Smooth muscle cell (in vitro differentiated cells): ENCODE results near the gene ARHGEF19. TPM values are rescaled to one million over a fixed set of nuclear protein-coding genes. Genes with fewer than 3 reads are reported as not detected.
A peak's percentile ranks its signal among the peaks of the same experiment; 100 is the strongest.

Source experiments
- DNase-seq: peaks from one replicate; lab custom pipeline; 2025; ENCODE audit not compliant: unreplicated experiment; lab: John Stamatoyannopoulos, UW
- H2AFZ ChIP-seq: fragments of 200-600 bp; sonication (generic); 2 replicates; pipeline ENCODE4 v1.6.0; 2016; ENCODE audit warnings: antibody characterized with exemption, low read depth, mild to moderate bottlenecking
- H3F3A ChIP-seq: fragments of 200-600 bp; sonication (generic); 2 replicates; pipeline ENCODE4 v1.6.0; 2017; ENCODE audit warnings: antibody characterized with exemption, low read depth
- H3K27ac ChIP-seq: fragments of 200-600 bp; sonication (generic); 2 replicates; pipeline ENCODE4 v1.5.1; 2016; ENCODE audit warnings: low read depth, mild to moderate bottlenecking
- H3K27me3 ChIP-seq: fragments of 200-600 bp; sonication (generic); 2 replicates; pipeline ENCODE4 v1.6.1; 2016; ENCODE audit warnings: low read depth, mild to moderate bottlenecking
- H3K36me3 ChIP-seq: fragments of 200-600 bp; sonication (generic); 2 replicates; pipeline ENCODE4 v1.5.1; 2016; ENCODE audit warnings: low read depth
- H3K4me1 ChIP-seq: fragments of 200-600 bp; sonication (generic); 2 replicates; pipeline ENCODE4 v1.5.1; 2016; ENCODE audit warnings: low read depth
- H3K4me2 ChIP-seq: fragments of 200-600 bp; sonication (generic); 2 replicates; pipeline ENCODE4 v1.6.0; 2016; ENCODE audit warnings: mild to moderate bottlenecking
- H3K4me3 ChIP-seq: fragments of 200-600 bp; sonication (generic); 2 replicates; pipeline ENCODE4 v1.5.1; 2016; ENCODE audit warnings: mild to moderate bottlenecking
- H3K79me2 ChIP-seq: fragments of 200-600 bp; sonication (generic); 2 replicates; pipeline ENCODE4 v1.6.0; 2016; ENCODE audit warnings: low read depth, mild to moderate bottlenecking
- H3K9ac ChIP-seq: fragments of 200-600 bp; sonication (generic); 2 replicates; pipeline ENCODE4 v1.6.0; 2016; ENCODE audit warnings: low read depth
- H3K9me3 ChIP-seq: fragments of 200-600 bp; sonication (generic); replicated peaks from 2 replicates; pipeline ENCODE4 v1.5.1; 2016; ENCODE audit warnings: low read depth
- H4K20me1 ChIP-seq: fragments of 200-600 bp; sonication (generic); 2 replicates; pipeline ENCODE4 v1.6.0; 2016; ENCODE audit warnings: low read depth
- CTCF ChIP-seq: fragments of 200-600 bp; sonication (generic); IDR thresholded peaks from 2 replicates; pipeline ENCODE4 v1.5.1; 2017; ENCODE audit warnings: borderline replicate concordance, mild to moderate bottlenecking, antibody characterized with exemption; ENCODE audit not compliant: insufficient read depth, poor library complexity, severe bottlenecking
- WGBS: methylation state at CpG from one replicate; pipeline ENCODE4 v1.1.7; 2016; ENCODE audit warnings: low lambda C conversion rate; 5-methylcytosine and 5-hydroxymethylcytosine counted together
- polyA plus RNA-seq: library from polyadenylated mRNA; unstranded; fragments of >200 nt; fragmentation: Nextera tagmentation; extraction: Ambion mirVana; gene quantifications from 2 replicates; pipeline ENCODE4 v1.2.1, GENCODE V29; 2016
- total RNA-seq: library from RNA; depleted of rRNA; stranded (reverse); fragments of >200 nt; gene quantifications from 2 replicates; pipeline ENCODE4 v1.2.3, GENCODE V29; 2014

Gene ARHGEF19
- total and polyA plus RNA-seq, 2 experiments from 2014 or later = 32.1 to 45.9 TPM

DNA sequence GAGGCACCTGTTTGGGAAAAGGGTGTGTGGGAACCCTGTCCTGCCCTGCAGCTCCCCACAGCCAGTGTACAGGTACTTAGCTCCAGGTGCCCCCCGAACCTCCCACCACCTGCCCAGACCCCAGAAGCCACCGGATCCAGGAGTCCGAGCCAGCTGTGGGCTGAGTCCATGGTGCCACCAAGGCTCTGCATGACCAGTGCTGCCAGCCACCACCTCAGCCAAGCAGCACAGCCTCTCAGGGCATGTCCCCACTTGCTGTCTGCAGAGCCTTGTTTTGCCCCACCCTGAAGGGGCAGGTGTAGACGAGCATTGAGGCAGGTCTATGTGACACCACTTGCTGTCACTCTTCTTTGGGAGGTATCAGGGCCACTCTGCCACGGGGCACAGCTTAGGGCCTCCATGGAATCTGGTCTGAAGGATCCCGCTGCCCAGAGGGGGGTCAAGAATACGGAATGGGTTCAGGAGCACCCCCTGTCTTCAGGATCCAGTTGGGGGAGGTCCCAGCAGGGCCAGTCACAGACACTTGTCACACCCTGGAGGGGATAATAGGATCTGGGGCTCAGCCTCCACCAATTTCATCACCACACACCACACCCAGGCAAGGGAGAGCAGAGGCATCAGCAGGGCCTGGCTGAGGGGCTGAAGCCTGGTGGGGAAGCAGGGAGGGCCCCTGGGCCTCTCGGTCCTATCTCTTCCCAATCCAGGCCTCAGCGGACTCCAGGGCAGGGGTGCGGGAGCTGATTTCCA lies 27.7 kb downstream of the ARHGEF19 start:
- no peak overlapping the region for H3K27ac ChIP-seq
- H3K27me3 ChIP-seq = no peaks in the 10 kb centered on the region
- no peak overlapping the region for H2AFZ ChIP-seq

GRCh38 chr1:16183765-16184556 lies 28.5 kb downstream of the ARHGEF19 start:
- H2AFZ ChIP-seq = no peak overlapping the region

More for the DNA sequence above, 27.7 kb downstream of the ARHGEF19 start:
- WGBS = 89% methylated on average over 10 of the region's 10 CpGs
- Histone ChIP-seq H3K4me3 (no peak overlapping the region), H4K20me1 (no peaks in the 10 kb centered on the region), H3K36me3 (no peaks in the 10 kb centered on the region), H3K9me3 (no peaks in the 10 kb centered on the region), H3K4me1 (peaks cover 5% of the 10 kb centered on the region), H3K9ac (no peak overlapping the region), H3F3A (peaks cover 7% of the 10 kb centered on the region), H3K4me2 (no peak overlapping the region), H3K79me2 (no peaks in the 10 kb centered on the region)
- TF ChIP-seq CTCF = no peak
- DNase-seq = no peak

DNA sequence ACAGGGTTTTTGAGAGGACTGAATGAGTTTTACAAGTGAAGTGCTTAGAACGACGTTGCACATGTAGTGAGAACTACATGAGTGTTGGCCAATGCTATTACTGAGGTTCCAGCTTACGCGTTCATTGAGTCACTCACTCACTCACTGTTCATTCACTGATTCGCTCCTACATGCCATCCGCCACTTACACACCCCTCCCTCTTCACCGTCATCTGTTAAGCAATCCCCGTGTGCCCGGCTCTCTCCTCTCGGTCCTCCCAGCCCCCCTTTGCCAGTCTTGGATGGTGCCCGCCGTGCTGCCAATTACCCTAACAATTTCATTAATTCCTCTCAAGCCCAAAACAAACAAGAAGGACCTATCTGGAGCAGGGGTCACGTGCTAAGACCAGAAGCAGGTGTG lies 29.3 kb downstream of the ARHGEF19 start:
- H3K9ac ChIP-seq = no peak overlapping the region
- peaks cover 7% of the 10 kb centered on the region for H3F3A ChIP-seq
- no peaks in the 10 kb centered on the region for H3K9me3 ChIP-seq
- peaks cover 5% of the 10 kb centered on the region for H3K4me1 ChIP-seq
- WGBS = 89% methylated on average over 13 of the region's 13 CpGs
- H3K79me2 ChIP-seq = no peaks in the 10 kb centered on the region
- no peaks in the 10 kb centered on the region for H3K27me3 ChIP-seq
- H3K27ac ChIP-seq = peak overlapping the region; percentile 15
- no peak overlapping the region for H3K4me3 ChIP-seq
- TF ChIP-seq CTCF = no peak
- no peak overlapping the region for H3K4me2 ChIP-seq
- no peaks in the 10 kb centered on the region for H3K36me3 ChIP-seq
- no peak for DNase-seq
- H2AFZ ChIP-seq = no peak overlapping the region
- H4K20me1 ChIP-seq = no peaks in the 10 kb centered on the region

More at GRCh38 chr1:16183765-16184556, 28.5 kb downstream of the ARHGEF19 start:
- Histone ChIP-seq H3K79me2 (no peaks in the 10 kb centered on the region), H3F3A (peaks cover 7% of the 10 kb centered on the region), H3K4me1 (peaks cover 5% of the 10 kb centered on the region), H3K9me3 (no peaks in the 10 kb centered on the region), H3K36me3 (no peaks in the 10 kb centered on the region), H3K27ac (peak overlapping the region; percentile 15), H3K4me3 (no peak overlapping the region), H3K9ac (no peak overlapping the region), H4K20me1 (no peaks in the 10 kb centered on the region), H3K4me2 (no peak overlapping the region), H3K27me3 (no peaks in the 10 kb centered on the region)
- DNase-seq = no peak
- WGBS = 81% methylated on average over 19 of the region's 19 CpGs
- no peak for TF ChIP-seq CTCF
